GM12873 (cell line): ENCODE data around the gene TMEM81.

ENCODE experiments used
- TF ChIP-seq, protein P1 (sequence below): IDR thresholded peaks from 2 replicates; pipeline ENCODE4 v1.5.1; 2012; ENCODE audit warnings: low read depth, mild to moderate bottlenecking, moderate library complexity, low read length, control low read depth; ENCODE audit not compliant: insufficient read depth; ENCODE audit errors: missing control alignments

Gene TMEM81

DNA sequence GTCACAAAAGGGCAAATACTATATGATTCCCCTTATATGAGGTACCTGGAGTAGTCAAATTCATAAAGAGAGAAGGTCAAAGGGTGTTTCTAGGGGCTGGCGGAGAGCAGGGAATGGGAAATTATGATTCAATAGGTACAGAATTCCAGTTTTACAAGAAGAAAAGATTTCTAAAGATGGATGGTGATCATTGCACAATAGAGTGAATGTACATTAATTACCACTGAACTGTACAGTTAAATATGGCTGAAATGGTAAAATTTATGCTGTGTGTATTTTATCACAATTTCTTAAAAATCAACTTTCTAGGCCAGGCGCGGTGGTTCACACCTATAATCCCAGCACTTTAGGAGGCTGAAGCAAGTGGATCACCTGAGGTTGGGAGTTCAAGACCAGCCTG is 18.1 kb upstream of the TMEM81 start:
- TF ChIP-seq, protein P1, sequence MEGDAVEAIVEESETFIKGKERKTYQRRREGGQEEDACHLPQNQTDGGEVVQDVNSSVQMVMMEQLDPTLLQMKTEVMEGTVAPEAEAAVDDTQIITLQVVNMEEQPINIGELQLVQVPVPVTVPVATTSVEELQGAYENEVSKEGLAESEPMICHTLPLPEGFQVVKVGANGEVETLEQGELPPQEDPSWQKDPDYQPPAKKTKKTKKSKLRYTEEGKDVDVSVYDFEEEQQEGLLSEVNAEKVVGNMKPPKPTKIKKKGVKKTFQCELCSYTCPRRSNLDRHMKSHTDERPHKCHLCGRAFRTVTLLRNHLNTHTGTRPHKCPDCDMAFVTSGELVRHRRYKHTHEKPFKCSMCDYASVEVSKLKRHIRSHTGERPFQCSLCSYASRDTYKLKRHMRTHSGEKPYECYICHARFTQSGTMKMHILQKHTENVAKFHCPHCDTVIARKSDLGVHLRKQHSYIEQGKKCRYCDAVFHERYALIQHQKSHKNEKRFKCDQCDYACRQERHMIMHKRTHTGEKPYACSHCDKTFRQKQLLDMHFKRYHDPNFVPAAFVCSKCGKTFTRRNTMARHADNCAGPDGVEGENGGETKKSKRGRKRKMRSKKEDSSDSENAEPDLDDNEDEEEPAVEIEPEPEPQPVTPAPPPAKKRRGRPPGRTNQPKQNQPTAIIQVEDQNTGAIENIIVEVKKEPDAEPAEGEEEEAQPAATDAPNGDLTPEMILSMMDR = no peak

DNA sequence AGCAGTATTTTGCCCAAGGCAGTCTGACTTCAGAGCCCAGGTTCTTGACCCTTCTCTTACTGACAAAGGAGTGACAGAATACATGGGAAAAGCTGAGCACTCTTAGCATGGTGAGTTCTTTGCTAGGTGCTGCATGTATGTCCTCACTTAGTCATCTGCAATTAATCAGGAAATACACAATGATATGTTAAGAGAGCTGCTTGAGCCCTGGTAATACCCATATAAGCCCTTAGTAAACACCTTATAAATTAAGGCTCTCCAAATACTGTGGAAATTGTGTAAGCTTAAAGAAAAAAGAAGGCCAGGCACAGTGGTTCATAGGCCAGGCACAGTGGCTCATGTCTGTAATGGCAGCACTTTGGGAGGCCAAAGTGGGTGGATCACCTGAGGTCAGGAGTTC is 14.0 kb upstream of the TMEM81 start:
- TF ChIP-seq, protein P1 = no peak

DNA sequence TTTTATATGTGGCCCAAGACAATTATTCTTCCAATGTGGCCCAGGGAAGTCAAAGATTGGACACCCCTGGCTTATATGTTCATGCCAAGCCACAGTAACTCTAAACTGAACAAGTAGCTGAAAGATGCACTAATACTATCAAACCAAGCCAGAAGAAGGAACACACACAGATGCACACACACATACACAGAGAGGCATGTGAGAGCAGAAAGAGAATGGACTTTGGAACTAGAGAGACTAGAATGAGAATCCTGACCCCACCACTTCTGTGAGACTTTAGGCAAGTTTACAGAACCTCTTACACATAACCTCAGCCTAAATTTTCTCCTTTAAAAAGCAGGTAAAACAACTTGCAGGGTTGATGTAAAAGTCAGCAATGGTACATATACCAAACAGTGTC is 11.2 kb upstream of the TMEM81 start:
- TF ChIP-seq, protein P1 = no peak

DNA sequence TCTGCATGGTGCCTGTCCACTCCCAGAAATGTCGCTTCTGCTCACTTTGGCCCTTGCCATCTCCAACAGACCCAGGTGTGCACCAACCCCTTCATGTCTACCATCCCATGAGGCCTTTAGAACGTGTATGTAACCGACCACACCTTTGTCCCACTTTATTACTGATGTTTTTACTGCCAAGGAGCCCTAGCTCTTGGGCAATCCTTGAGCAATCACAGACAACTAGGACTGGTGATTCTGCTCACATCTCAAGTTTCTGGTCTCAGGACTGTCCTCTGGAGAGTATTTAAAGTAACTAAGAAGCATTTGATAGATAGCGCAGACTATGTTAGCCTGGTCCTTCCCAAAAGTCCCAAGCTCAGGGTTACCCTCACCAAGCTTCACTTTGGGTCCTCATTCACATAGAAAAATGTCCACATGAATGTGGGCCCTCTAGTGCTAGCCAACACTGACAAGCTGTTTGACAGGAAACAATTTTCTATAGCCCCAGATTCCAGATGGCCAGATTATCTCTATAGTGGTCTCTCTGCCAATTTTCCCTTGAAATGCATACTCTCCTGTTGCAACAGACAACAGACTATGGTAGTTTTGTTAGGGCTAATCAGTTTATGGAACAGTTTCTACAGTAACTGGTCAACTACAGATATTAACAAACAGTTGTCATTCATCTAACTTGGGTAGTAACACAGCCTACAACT is 6.9 kb upstream of the TMEM81 start:
- TF ChIP-seq, protein P1 = no peak

DNA sequence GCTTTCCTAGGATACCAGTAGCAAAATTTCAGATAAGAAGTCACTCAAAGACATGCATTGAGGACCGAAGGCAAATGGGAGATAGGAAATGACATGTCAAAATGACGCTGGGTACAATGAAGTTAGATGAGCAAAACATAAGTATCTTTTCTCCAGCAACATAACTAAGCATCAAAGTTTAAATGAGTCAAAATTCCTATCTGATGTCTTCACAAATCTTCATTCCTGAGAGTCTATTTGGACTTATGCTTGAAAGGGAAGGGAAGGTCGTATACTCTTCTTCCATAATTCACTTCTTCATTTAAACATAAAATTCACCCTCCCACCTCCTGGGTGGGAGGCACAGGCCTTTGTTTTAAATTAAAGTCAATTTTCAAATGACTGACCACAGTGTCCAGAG is 4.1 kb upstream of the TMEM81 start:
- TF ChIP-seq, protein P1 = no peak

DNA sequence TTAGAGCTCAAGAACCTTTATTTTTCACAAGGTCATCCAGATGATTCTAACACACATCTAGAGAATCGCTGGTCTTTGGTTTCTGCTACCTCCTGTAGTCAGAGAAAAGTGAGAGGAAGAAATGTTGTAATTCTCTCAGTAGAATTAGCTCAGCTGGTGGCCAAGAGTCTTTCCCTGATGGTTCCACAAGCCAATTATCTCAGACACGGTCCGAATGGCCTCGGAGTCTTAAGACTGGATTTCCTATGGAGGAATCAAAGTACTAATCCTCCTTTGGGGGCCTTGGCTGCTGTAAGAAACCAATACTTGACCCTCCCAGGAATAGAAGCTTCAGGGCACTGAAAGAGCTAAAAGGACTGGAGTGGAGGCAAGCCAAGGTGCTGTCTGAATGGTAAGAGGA is 1.8 kb downstream of the TMEM81 start:
- TF ChIP-seq, protein P1 = no peak

DNA sequence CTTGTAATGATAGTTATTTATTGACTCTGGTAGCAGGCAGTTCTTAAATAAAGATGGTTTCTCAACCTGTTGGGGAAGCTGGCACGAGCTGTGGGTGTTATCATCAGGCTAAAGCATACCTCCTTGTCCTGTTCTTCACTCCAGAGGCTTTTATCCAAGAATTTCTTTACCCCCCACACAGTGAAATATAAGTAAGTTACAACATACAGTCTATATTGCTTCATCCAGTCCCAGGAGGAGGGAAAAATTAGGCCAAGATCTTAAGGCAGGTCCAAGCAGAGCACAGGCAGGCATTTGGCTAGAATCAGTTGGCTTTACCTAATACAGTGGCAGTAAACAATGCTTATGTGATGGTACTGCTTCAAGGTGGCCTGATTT is 6.3 kb downstream of the TMEM81 start:
- TF ChIP-seq, protein P1 = no peak
